Gastrocnemius medialis (tissue), 4 donors: ENCODE results near the gene PDLIM1. TPM values are rescaled to one million over a fixed set of nuclear protein-coding genes. Genes with fewer than 3 reads are reported as not detected.

Experiments
- ATAC-seq, 2 donors: fragments of 150-250 bp; one replicate each; pipeline ENCODE4 v1.9.1; 2016
- DNase-seq, 2 donors: peaks; one replicate each; pipeline ENCODE4 v3.0.0-alpha.2; 2019
- H3K27ac ChIP-seq, 4 donors: fragments of 200-600 bp; sonication (generic); 1 replicate in 1 of 4; 2 replicates in 3 of 4; pipeline ENCODE4 v1.5.1; 2016 to 2018; ENCODE audit warnings: mild to moderate bottlenecking in 2 of 4, moderate library complexity in 1 of 4
- H3K27me3 ChIP-seq, 3 donors: fragments of 200-600 bp; sonication (generic) in 2 of 3; 1 replicate in 1 of 3; 2 replicates in 2 of 3; pipeline versions ENCODE4 v1.5.1 to v1.6.0; 2016 to 2019; ENCODE audit warnings: mild to moderate bottlenecking in 1 of 3, moderate library complexity in 1 of 3
- H3K36me3 ChIP-seq, 2 donors: fragments of 200-600 bp; sonication (generic) in 1 of 2; one replicate each; pipeline ENCODE4 v1.5.1; 2017 to 2018
- H3K4me1 ChIP-seq, 2 donors: fragments of 200-600 bp; sonication (generic) in 1 of 2; one replicate each; pipeline ENCODE4 v1.5.1; 2016 to 2017; ENCODE audit warnings: mild to moderate bottlenecking in 2 of 2
- H3K4me3 ChIP-seq, 4 donors: fragments of 200-600 bp; sonication (generic) in 3 of 4; 1 replicate in 1 of 4; 2 replicates in 3 of 4; pipeline ENCODE4 v1.5.1; 2016 to 2019; ENCODE audit warnings: mild to moderate bottlenecking in 2 of 4
- H3K9me3 ChIP-seq, 3 donors: fragments of 200-600 bp; sonication (generic) in 2 of 3; 1 replicate in 1 of 3; 2 replicates in 2 of 3; pipeline ENCODE4 v1.5.1; 2016 to 2019
- CTCF ChIP-seq, 5 experiments: fragments of 450-650 bp in 3 of 5; fragments of 200-600 bp in 2 of 5; sonication (generic) in 2 of 5; IDR thresholded peaks in 4 of 5; conservative IDR thresholded peaks in 1 of 5; 1 replicate in 4 of 5; 2 replicates in 1 of 5; pipeline ENCODE4 v1.5.1; 2016 to 2019; ENCODE audit warnings: antibody characterized with exemption in 5 of 5, mild to moderate bottlenecking in 3 of 5, moderate library complexity in 3 of 5
- POLR2A ChIP-seq, 2 donors: fragments of 450-650 bp; IDR thresholded peaks; one replicate each; pipeline ENCODE4 v1.6.1; 2017; ENCODE audit warnings: antibody characterized with exemption in 2 of 2, mild to moderate bottlenecking in 2 of 2, moderate library complexity in 2 of 2
- in situ Hi-C, 4 donors: fragments of 200-750 bp; cut with MboI; loops; one replicate each; pipeline versions ENCODE4 v1.15.0 to v1.8.0; 2017; ENCODE audit warnings: low sequenced_read_pairs in 4 of 4
- intact Hi-C: fragments of 100-400 bp; cut with DNase I; formaldehyde crosslinking; loops from one replicate; pipeline ENCODE4 v1.15.1; 2023; ENCODE audit warnings: low total_unique reads
- total RNA-seq, 4 donors: library from RNA; depleted of rRNA; stranded (reverse); fragments of >200 nt; gene quantifications; one replicate each; pipeline versions ENCODE4 v1.1.0 to v1.2.3, GENCODE V29; 2016

The PDLIM1 gene
- total RNA-seq, 4 donors from 2014 or later, result 157 to 572 (median 272) TPM

DNA sequence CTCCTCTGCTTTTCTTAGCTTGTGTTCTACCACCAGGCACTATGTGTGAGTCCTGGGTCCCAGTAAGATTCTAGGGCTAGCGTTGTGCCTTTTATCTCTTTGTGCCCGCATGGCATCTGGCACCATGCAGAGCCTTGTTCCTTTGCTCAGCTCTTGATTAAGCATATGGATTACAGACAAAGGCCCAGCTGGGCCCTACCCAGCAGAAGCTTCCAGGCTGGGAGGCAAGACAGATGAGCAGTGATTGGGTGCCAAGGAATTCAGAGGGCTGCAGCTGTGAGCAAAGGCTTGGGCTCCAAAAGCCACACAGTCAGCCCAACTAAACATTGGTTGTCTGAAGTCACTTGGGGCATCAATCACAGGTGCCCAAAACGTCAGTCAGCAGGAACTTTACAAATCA lies 94.8 kb downstream of the PDLIM1 start:
- ATAC-seq, result no peak
- intact Hi-C loops, result no loop called here
- Histone ChIP-seq H3K36me3 (no peaks in the 10 kb centered on the region), H3K4me1 (no peaks in the 10 kb centered on the region), H3K27me3 (no peaks in the 10 kb centered on the region), H3K27ac (no peak overlapping the region), H3K9me3 (no peaks in the 10 kb centered on the region), H3K4me3 (no peak overlapping the region)
- TF ChIP-seq CTCF (IDR thresholded peaks at IDR 0.05 in 4 of 5, conservative IDR thresholded peaks at IDR 0.05 in 1 of 5) (no peak), POLR2A (IDR thresholded peaks at IDR 0.05) (no peak)
- in situ Hi-C loops, result no loop called here
- no peak for DNase-seq

- in situ Hi-C loops, result no loop called here
- no peak for ATAC-seq
- no peak for DNase-seq
- Histone ChIP-seq H3K27me3 (no peaks in the 10 kb centered on the region), H3K9me3 (no peaks in the 10 kb centered on the region), H3K36me3 (no peaks in the 10 kb centered on the region), H3K4me1 (no peaks in the 10 kb centered on the region), H3K27ac (no peak within 1 kb of the TSS), H3K4me3 (no peak within 1 kb of the TSS)
- no peak for TF ChIP-seq POLR2A (IDR thresholded peaks at IDR 0.05)
- no peak for TF ChIP-seq CTCF (IDR thresholded peaks at IDR 0.05 in 4 of 5, conservative IDR thresholded peaks at IDR 0.05 in 1 of 5)
- intact Hi-C loops, result no loop called here
Measured at GRCh38 chr10:95193944-95194343, 96.9 kb downstream of the PDLIM1 start, which contains the start of gene ACSM6. Gene ACSM6 (plus strand): TSS chr10:95194238. CDS start chr10:95194486, 248 bp downstream.

GRCh38 chr10:95188593-95188992 lies 102.2 kb downstream of the PDLIM1 start:
- Histone ChIP-seq H3K9me3 (no peaks in the 10 kb centered on the region), H3K4me1 (no peaks in the 10 kb centered on the region), H3K36me3 (no peaks in the 10 kb centered on the region), H3K4me3 (no peak overlapping the region), H3K27me3 (no peaks in the 10 kb centered on the region), H3K27ac (no peak overlapping the region)
- intact Hi-C loops, result loop anchor here (10.0 kb wide), 1 partner anchor 416 kb away; no protein-coding TSS in a partner anchor
- no peak for DNase-seq
- in situ Hi-C loops, result loop anchor here in 1 of 4 donors (5.0 kb wide), 1 partner anchor 174 kb away; no protein-coding TSS in a partner anchor
- no peak for ATAC-seq
- TF ChIP-seq CTCF (IDR thresholded peaks at IDR 0.05 in 4 of 5, conservative IDR thresholded peaks at IDR 0.05 in 1 of 5) (no peak), POLR2A (IDR thresholded peaks at IDR 0.05) (no peak)

GRCh38 chr10:95187617-95188016 lies 103.2 kb downstream of the PDLIM1 start:
- in situ Hi-C loops (loop anchor here in 1 of 4 donors (5.0 kb wide), 1 partner anchor 175 kb away; no protein-coding TSS in a partner anchor), intact Hi-C loops (loop anchor here (10.0 kb wide), 1 partner anchor 417 kb away; no protein-coding TSS in a partner anchor)
- no peak overlapping the region for H3K27ac ChIP-seq
- no peak overlapping the region for H3K4me3 ChIP-seq
- no peak for DNase-seq
- no peaks in the 10 kb centered on the region for H3K9me3 ChIP-seq
- TF ChIP-seq CTCF (IDR thresholded peaks at IDR 0.05 in 4 of 5, conservative IDR thresholded peaks at IDR 0.05 in 1 of 5), result no peak
- TF ChIP-seq POLR2A (IDR thresholded peaks at IDR 0.05), result no peak
- H3K36me3 ChIP-seq, result no peaks in the 10 kb centered on the region
- H3K4me1 ChIP-seq, result peaks cover 0 to 6% of the 10 kb centered on the region in 2 donors
- no peak for ATAC-seq
- H3K27me3 ChIP-seq, result no peaks in the 10 kb centered on the region

Other genes with a start within 250 kb of the PDLIM1 start
- gene CYP2C8, start 221.5 kb downstream of the PDLIM1 start, total RNA-seq, result under 1 TPM in 2 of 4 donors, not detected in 2; 0.52 to 0.78 TPM
- not detected for gene ACSM6, start 96.8 kb downstream of the PDLIM1 start, total RNA-seq